Lower leg skin (tissue), 4 donors: Measurements from ENCODE around the gene SPRR4. TPM values are rescaled to one million over a fixed set of nuclear protein-coding genes. Genes with fewer than 3 reads are reported as not detected.

Experiments used
- DNase-seq, 2 donors: peaks; one replicate each; pipeline ENCODE4 v3.0.0-alpha.2; 2019; ENCODE audit warnings: low spot score in 2 of 2
- H3K4me3 ChIP-seq: fragments of 200-600 bp; sonication (generic); 2 replicates; pipeline ENCODE4 v1.5.1; 2017; ENCODE audit warnings: mild to moderate bottlenecking, low read depth; ENCODE audit not compliant: poor library complexity, severe bottlenecking
- CTCF ChIP-seq, 3 donors: fragments of 450-650 bp; IDR thresholded peaks; one replicate each; pipeline ENCODE4 v1.5.1; 2016; ENCODE audit warnings: antibody characterized with exemption in 3 of 3, mild to moderate bottlenecking in 3 of 3, moderate library complexity in 2 of 3
- POLR2A ChIP-seq, 2 donors: fragments of 450-650 bp; IDR thresholded peaks; one replicate each; pipeline ENCODE4 v1.6.1; 2016 to 2017; ENCODE audit warnings: antibody characterized with exemption in 2 of 2, mild to moderate bottlenecking in 1 of 2, moderate library complexity in 1 of 2
- WGBS, 2 donors: methylation state at CpG; one replicate each; pipeline ENCODE4 v1.1.5; 2018; 5-methylcytosine and 5-hydroxymethylcytosine counted together
- intact Hi-C: fragments of 100-400 bp; cut with DNase I; formaldehyde crosslinking; loops from one replicate; pipeline ENCODE4 v1.15.0; 2023; ENCODE audit warnings: low total_unique reads
- total RNA-seq, 4 donors: library from RNA; depleted of rRNA; stranded (reverse); fragments of >200 nt; gene quantifications; one replicate each; pipeline ENCODE4 v1.1.0, GENCODE V29; 2016

SPRR4 gene
- total RNA-seq: 100 to 1,000 TPM in 2 of 4 donors, 10 to 100 TPM in 1, 1 to 10 TPM in 1; 4.0 to 142 (median 77.2) TPM

- intact Hi-C loops: no loop called here
- H3K4me3 ChIP-seq: no peak within 1 kb of the TSS
- peak in 1 of 2 donors; percentile 50 for DNase-seq
- whole genome bisulfite sequencing, 2 donors: 88 to 96% methylated on average over 6 of the region's 6 CpGs
- TF ChIP-seq POLR2A (IDR thresholded peaks at IDR 0.05) (no peak), CTCF (IDR thresholded peaks at IDR 0.05) (no peak)
Observed at GRCh38 chr1:152970495-152970894, at the start of gene SPRR4. SPRR4 (plus strand) TSS chr1:152970648; CDS start chr1:152971891, 1,243 bp downstream.

DNA sequence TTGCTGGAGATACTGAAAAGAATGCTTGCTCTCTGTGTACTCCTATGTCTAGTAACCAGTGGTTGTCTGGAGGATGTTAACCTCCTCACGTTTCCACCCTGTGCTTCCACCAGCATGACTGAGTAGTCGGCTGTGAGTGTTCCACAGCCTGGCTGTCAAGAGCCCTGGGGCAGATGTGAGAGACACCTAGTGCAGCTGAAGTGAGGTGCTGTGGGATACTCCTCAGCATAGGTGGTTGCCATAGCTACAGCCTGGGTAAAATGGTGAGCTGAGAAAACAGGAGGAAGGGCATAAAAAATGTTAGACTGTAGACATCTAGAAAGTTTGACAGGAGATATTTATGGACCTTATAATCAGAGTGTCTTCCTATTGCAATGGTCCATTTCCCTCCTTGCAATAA, 46.3 kb upstream of the SPRR4 start:
- TF ChIP-seq CTCF (IDR thresholded peaks at IDR 0.05) (no peak), POLR2A (IDR thresholded peaks at IDR 0.05) (no peak)
- no peak overlapping the region for H3K4me3 ChIP-seq
- intact Hi-C loops: loop anchor here (10.0 kb wide), 1 partner anchor 49 kb away; the partner anchor contains the start of gene SMCP
- 28 to 45% methylated on average over 2 of the region's 2 CpGs for WGBS, 2 donors
- DNase-seq: no peak

DNA sequence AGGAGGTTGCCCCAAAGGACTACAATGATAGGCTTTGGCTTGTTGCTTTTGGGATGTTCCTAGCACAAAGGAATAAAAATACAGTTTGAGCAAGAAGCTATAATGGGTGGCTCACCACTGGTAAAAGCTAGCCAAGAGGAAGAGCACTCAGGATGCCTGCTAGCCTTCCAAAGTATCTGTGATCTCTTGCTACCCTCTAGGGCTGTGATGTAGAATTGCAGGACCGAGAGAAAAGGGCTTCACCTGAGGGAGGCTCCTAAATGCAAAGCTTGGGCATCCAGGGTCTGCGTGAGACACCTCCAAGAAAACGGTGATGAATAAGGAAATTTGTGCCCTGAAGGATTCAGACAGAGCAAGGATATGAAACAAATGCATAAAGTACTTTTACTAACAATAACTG, 44.4 kb upstream of the SPRR4 start:
- no peak for DNase-seq
- 62 to 76% methylated on average over 3 of the region's 3 CpGs for WGBS, 2 donors
- TF ChIP-seq POLR2A (IDR thresholded peaks at IDR 0.05) (no peak), CTCF (IDR thresholded peaks at IDR 0.05) (no peak)
- intact Hi-C loops: loop anchor here (10.0 kb wide), 1 partner anchor 51 kb away; the partner anchor contains the start of gene SMCP
- no peak overlapping the region for H3K4me3 ChIP-seq

DNA sequence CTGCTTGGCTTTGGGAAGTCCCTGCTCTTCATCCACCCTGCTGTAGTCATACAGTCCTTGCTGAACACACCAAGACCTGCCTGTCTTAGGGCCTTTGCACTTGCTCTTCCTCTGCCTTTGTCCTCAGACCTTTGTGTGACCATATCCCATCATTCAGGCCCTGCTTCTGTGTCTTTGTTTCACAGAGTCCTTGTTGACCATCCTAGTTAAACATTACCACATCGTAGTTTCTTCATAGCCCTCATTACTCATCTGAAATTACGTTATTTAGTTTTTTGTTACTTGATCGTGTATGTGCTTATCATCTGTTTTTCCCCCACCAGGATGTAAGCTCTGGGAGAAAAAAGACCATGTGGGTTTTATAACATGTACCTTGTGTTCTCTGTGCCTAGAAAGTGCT, 41.8 kb upstream of the SPRR4 start:
- TF ChIP-seq CTCF (IDR thresholded peaks at IDR 0.05) (no peak), POLR2A (IDR thresholded peaks at IDR 0.05) (no peak)
- no peak for DNase-seq
- H3K4me3 ChIP-seq: no peak overlapping the region
- WGBS, 2 donors: 84 to 94% methylated on average over 3 of the region's 3 CpGs
- intact Hi-C loops: loop anchor here (10.0 kb wide), 1 partner anchor 54 kb away; the partner anchor contains the start of gene SMCP

DNA sequence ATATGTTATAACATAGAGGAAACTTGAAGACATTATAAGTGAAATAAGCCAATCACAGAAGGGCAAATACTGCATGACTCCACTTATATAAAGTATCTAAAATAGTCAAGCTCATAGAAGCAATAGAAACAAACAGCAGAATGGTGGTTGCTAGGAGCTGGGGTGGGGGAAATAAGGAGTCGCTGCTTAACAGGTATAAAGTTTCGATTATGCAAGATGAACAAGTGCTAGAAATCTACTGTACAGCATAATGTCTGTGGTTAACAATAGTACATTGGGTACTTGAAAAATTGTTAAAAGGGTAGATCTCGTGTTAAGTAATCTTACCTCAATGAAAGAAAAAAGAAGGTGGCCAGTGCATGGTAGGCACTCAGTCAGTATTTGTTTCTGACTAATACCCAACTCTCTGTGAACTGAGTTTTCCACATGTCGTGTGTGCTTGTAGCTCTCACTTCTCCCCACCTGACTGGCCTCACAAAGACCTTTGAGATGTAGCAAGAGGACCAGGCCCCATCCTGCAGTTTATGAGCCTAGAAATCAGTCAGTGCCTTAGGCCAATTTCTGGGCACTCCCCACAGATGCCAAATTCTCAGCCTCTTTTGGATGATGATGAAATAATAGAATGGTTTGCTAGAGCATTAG, 38.2 kb upstream of the SPRR4 start:
- WGBS, 2 donors: 72 to 73% methylated on average over 4 of the region's 4 CpGs
- TF ChIP-seq CTCF (IDR thresholded peaks at IDR 0.05) (no peak), POLR2A (IDR thresholded peaks at IDR 0.05) (no peak)
- intact Hi-C loops: no loop called here
- no peak overlapping the region for H3K4me3 ChIP-seq
- DNase-seq: no peak

DNA sequence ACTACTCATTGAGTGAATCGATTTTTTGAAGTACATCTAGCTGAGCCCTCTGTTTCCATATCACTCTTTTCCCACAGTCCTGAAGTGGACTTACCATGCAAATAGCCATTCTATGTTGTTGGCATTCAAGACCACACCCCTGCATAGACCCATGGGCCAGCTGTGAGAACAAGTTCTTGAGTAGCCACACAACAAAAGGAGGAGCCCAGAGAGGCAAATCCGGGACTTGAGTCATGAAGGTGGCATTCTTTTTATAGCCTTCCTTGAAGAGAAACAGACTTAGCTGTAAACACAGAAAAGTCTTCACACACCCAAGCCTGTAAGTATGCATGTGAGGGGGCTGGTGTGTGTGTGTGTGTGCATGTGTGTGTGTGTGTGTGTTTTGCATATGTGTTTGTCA, 37.3 kb upstream of the SPRR4 start:
- intact Hi-C loops: no loop called here
- 65 to 77% methylated on average over 2 of the region's 2 CpGs for whole genome bisulfite sequencing, 2 donors
- no peak for TF ChIP-seq POLR2A (IDR thresholded peaks at IDR 0.05)
- TF ChIP-seq CTCF (IDR thresholded peaks at IDR 0.05): no peak

More for the DNA sequence above, 37.3 kb upstream of the SPRR4 start:
- DNase-seq: no peak
- no peak overlapping the region for H3K4me3 ChIP-seq
